GOT3 (cell line): Measurements from ENCODE around the gene ACOT13.
"Not testable (repeated sequence)": the region's sequence is repeated elsewhere in the genome, so short reads cannot be mapped to it uniquely, and the experiment has no call there.

Experiments used
- DNase-seq: peaks from one replicate; lab custom pipeline; 2025; ENCODE audit warnings: mixed read lengths; lab: John Stamatoyannopoulos, UW

ACOT13 gene

DNA sequence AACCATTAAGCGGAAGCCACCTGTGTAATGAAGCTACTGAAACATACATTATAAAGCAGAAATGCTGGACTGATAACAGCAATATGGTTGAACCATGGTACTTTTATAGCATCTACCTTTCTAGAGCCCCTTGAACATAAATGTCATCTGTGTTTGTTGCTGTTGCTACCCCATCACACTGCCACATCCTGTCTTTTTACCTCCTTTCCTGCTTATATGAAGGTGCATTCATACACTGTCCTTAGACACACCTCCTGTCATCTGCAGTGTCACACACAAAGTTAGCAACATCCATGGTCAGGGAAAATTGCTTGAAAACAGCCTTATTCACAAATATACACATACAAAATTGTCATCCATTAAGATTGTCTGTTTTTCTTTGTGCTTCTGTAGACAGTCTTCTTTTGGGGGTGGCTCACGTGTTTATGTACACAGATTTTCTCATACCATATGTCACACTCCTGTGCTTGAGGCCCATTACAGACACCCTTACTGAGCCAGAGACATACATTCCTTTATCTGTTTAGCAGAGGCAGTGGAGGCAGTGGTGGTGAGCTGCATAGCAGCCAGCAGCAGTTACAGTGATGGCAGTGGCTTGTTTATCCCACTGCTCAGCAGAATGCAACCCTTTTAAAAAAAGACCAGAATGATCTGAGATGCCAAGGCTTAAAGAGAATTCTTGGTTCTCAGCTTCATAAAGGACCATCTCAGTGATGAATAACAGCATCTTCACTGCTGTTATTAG, 26.1 kb downstream of the ACOT13 start:
- DNase-seq = no peak

DNA sequence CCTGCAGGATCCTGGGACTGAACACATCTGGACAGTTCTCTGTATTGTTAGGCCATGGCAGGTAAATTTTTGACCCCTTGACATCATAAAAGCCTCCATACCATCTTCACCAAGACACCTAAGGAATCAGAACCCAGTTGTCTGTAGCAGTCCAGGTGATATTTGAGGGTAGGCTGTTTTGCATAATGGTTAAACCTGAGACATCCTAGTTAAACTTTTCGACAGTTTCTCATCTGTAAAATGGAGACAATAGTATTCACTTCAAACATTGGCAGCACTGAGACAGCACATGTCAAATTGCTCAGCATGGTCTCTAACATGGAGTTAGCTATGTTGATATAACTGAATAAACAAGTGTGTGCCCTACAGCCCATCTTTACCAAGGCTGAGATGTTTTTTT, 27.3 kb downstream of the ACOT13 start:
- DNase-seq = no peak

DNA sequence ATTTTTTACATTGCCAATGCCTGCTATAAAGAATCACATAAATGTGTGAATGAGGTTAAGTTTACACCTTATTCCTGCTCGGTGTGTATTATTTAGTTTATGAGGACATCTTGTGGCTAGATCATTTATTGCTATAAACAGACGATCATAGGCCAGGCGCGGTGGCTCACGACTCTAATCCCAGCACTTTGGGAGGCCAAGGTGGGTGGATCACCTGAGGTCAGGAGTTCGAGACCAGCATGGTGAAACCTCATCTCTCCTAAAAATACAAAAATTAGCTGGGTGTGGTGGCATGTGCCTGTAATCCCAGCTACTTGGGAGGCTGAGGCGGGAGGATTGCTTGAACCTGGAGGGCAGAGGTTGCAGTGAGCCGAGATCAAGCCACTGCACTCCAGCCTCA, 28.8 kb downstream of the ACOT13 start:
- not testable (repeated sequence) for DNase-seq

DNA sequence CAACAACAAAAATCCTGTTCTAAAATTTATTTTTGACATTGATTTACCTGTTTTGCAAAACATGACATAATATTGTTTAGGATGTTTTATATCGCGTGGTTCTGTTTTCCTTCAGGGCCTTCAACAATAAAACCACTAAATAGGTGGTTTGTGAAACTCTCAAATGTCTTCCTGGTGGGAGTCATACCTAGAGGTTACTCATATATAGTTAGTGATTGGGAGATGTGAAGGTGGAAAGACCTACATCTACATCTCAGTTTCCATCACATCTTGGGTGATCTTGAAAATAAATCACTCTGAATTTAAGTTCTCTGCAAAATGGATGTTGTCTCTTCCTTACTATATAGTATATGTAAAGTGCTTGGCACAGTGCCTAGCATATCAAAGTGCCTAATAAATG, 29.2 kb downstream of the ACOT13 start:
- no peak for DNase-seq

DNA sequence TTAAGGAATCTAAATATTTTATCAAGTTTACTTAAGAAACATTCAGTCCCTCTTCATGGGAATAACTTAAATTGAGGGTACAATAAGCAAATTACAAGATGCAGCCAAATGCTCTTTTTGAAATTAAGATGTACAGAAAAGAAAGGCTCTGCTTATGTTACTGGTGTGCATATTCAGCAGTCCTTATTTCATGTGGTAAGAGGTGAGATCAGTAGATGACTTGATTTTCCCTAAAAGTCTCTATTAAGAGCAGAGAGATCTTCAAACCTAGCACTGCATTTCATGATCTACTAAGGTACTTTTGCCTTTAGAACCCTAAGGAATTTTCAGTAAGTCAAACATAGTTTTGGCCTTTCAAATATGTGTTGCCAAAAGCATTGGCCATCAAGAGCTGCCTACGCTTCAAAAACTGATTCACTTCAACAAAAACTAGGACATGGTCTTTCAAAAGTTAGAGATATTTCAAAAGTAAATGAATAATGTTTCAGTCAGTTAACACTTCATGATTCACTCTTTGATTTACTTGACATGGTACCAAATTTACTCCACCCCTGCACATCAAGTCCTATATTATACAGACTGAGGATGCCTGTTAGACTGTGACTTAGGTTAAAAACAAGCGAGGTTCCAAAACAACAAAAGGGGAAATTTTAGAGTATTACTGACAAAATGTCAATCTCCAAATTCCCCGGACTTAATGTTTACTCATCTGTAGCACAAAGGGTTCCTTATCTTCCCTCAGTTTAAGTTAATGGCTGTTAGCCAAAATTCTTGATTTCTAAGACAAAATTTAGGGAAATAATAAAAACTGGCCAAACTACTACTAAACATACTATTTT, 32.9 kb downstream of the ACOT13 start:
- DNase-seq = no peak

DNA sequence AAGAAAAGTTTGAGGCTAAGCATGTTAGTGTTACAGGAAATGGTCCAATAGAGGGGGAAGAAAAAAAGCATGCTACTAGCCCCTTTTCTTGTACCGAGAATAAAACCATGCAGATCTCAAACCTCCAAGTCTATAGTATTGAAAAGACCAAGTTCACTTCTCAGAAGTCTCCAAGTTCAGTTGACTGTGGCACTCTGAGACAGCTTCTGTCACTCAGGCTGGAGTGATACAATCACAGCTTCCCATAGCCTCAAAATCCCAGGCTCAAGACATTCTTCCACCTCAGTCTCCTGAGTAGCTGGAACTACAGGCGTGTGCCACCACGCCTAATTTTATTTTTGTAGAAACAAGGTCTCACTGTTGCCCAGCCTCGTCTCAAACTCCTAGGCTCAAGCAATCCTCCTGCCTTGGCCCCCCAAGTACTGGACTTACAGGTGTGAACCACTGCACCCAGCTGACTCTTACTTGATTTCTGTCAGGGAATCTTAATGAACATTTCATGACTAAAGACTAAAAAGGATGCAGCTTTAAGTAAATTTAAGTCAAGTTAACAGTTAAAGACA, 35.9 kb downstream of the ACOT13 start:
- DNase-seq = no peak

DNA sequence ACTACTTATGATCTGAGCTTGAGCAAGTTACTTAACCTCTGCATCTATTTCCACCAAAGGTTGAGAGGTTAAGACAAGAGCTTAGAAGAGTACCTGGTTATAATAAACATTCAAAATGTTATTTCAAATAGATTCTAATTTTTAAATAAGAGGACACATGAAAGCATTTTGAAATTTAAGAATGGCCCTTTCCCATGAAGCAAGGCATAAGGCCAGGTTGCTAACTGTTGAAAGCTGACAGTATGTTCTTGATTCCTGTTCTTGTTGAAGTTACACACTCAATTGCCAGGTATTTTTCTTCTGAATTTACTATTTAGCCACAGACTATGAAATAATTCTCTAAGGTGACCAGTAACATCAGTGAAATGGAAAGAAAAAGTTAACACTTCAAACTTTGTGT, 37.6 kb downstream of the ACOT13 start:
- no peak for DNase-seq

DNA sequence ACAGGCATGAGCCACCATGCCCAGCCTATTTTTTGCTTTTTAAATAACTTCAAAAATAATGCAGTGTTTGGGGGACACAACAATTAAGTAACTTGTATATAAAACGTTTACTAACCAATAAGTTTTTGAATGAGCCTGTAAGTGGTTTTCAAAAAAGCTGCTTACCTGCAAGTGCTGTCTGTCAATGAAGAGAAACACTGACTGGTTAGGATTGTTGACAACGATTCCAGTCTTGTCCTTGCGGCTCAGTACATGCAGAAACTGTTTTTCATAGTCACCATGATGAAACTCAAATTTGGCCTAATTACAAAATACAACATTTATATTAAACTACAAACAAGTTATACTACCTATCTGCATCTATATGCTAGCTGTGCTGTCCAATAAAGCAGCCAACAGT, 41.7 kb downstream of the ACOT13 start:
- no peak for DNase-seq

DNA sequence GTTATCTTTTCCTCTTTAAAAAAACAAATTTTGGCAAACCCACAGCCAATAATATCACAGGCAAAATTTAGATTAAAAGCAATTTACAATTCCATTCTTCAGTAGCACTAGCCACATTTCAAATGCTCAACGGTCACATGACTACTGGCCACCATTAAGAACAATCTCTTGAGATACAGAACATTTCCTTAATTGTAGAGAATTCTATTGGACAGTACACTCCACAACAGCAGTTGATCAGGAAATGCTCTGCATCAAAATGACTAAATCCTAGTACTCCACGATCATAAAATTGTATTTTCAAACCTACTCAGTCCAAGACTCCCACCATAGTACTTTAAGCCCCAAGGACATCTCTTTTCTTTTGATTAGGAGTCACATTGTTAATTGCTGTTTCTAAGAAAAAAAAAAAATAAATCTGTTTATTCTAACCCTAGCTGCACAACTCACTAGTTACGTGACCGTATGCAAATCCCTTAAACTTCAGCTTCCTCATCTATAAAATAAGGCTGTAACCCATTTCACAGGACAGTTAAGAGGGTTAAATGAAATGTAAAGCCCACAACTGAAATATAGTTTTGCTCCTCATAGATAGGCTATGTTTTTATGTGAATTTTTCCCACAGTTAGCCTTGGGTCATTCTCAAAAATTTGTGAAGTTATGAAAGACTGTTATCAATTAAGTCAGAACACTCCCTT, 42.3 kb downstream of the ACOT13 start:
- DNase-seq = no peak

DNA sequence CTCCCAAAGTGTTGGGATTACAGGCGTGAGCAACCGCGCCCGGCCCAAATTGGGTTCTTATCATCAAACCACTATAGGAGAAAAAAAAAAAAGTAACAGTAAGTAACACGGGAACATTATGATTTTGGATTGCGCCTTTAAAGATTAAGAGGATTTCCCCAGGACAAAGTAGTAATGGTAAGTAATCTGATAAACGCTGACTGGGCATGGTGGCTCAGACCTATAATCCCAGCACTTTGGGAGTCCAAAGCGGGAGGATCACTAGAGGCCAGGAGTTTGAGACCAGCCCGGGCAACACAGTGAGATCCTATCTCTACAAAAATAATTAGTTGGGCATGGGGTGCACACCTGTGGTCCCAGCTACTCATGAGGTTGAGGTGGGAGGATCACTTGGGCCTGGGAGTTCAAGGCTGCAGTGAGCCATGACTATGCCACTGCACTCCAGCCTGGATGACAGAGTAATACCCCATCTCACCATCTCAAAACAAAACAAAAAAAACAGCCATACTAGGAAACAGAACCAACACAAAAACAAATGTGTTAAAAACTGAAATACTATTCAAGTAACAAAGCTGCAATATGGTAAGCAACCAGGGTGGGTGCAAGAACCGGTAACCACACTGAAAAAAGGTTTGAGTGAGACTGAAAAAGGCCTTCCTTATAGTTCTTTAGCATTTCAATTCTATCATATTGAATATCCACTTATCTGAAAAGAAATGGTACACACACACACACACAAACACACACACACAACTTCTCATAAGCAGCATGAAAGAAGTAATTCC, 43.8 kb downstream of the ACOT13 start:
- DNase-seq = no peak

DNA sequence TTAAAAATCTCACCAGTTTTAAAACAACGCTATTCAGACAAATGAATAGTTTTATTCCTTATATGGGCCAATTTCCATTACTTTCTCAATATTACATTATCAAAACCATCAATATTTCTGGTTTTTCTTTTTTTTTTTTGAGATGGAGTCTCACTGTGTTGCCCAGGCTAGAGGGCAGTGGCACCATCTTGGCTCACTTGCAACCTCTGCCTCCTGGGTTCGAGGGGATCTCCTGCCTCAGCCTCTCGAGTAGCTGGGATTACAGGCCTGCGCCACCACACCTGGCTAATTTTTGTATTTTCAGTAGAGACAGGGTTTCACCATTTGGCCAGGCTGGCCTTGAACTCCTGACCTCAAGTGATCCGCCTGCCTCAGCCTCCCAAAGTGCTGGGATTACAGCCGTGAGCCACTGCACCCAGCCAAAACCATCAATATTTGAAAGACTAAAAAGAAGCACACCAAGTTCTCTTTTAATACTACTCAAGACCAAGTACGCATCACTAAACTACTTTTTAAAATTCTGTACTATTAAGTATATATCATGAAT, 49.8 kb downstream of the ACOT13 start:
- not testable (repeated sequence) for DNase-seq

DNA sequence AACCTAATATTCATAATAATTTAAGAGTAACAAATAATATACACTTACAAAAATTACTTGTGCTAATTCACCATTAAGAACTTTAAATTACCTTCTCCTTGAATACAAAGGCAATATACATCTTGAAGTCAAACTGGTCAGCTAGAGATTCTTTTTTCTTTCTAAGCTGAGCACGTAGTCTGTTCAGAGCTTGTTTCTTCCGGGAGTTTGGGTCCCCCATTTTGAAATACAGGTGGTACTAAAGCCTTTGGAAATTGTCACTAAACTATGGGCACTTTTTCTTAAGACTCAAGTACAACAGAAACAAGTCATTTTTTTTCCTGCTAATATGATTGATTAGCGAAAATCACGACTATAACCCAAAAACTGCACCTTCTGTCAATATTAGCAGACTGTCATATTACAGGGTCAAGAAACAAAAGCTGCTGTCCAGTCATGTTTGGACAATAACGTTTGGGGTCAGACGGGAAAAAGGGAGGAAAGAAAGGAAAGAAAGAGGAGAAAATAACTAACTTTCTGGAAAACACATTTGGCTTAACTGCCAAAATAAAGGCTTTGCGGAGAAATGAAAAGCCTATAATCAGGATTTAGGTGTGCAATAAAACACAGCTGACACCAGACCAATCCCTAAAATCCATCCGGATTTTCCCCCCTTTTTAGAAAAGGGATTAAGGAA, 51.7 kb downstream of the ACOT13 start:
- no peak for DNase-seq

DNA sequence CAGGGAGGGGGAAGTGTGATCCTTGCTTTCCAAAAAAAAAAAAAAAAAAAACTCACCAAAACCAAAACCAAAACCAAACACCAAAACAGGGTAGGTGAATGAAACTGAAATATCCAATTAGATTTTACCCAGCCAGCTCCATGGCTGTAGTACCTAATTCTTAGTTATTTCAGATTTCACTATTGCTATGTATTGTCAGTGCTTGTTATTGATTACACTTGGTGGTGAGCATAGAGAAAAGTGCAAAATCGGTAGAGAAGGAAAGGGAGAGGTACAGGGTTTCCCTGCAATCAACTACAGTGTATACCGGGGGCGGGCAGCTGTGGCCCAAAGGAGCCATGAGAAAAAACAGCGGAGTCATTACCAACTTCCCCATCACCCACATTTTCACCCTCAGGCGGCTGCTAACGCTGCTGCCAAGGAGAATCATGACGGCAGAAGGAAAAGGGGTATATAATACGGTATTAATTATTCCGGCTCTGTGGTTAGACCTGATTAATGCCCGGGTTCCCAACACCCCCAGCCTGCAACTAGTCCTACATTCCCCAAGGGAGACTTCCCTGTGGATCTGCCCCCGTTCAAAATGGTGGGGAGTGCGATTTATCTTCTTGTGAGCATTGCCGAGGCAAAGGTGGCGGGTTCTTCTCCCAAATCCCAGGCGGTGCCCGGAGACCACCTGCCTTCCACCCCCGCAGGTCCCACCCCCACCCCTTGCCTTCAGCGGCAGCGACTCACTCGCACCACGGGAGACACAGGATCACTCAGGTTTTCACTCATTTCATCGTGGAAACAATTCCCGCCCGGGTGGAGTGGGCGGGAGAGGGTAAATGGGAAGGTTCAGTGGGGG, 52.5 kb downstream of the ACOT13 start, which contains the start of gene C6orf62:
TSS of gene C6orf62 (minus strand) at position 30 of the 847 bp plus-strand sequence. CDS start 486 bp downstream, outside the sequence.
- DNase-seq = no peak

DNA sequence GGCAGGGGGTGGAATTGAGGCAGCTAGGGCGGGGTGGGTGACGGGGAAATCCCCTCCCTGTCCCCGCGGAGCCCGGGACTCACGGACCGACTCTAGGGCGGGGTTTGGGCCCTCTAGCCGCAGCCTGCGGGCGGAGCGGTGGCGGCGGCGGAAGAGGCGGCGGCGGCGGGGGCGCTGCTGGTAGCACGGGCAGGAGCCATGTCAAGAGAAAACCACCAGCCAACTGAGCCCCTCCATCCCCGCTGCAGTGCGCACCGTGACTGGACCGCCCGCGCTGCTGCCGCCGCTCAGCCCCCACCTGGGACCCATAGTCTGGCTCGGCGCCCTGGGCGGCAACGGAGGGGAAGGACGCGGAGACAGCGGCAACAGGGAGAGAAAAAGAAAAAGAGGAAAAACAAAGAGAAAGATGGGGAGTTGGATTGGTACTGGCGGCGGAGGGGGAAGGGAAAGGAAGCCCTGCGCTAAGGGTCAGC, 53.3 kb downstream of the ACOT13 start:
- no peak for DNase-seq

DNA sequence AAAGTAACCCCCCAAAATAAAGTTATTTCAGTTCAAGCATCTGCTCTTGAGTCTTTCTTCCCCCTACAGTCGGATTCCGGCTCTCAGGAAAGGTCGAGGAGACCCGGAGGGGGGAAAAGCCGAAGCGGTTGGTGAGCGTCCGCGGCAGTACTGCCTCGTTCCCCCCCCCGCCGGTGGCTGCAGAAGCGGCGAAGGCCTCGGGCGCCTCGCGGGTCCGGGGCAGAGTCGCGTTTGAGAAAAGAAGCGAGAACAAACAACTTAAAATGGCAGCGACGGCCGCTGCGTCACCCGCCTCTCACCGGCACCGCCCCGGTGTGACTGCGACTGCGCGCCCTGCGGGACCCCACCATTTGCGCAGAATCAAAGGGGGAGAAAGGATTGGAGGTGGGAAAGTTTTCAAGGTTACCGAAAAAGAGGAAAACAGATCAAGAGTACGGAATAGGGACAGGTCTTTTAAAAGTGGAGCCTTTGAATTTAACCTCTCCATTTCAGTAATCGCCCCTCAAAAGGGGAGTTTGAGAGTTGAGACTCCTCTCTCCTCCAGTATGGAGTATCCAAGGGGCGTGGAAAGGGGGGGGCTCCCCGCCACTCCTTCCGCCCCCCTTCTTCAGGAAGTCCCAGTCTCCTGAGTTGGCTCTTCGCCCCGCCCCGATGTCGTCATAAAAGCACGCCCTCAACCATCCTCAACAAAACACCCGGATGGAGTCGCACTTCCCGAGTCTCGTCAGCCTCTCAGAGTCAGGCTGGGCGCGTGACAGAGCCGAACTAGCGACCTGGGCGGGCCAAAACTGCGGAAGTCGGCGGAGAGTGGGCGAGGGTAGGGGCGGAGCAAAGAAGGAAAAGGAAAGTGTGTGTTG, 54.0 kb downstream of the ACOT13 start:
- DNase-seq = peak; percentile 98

DNA sequence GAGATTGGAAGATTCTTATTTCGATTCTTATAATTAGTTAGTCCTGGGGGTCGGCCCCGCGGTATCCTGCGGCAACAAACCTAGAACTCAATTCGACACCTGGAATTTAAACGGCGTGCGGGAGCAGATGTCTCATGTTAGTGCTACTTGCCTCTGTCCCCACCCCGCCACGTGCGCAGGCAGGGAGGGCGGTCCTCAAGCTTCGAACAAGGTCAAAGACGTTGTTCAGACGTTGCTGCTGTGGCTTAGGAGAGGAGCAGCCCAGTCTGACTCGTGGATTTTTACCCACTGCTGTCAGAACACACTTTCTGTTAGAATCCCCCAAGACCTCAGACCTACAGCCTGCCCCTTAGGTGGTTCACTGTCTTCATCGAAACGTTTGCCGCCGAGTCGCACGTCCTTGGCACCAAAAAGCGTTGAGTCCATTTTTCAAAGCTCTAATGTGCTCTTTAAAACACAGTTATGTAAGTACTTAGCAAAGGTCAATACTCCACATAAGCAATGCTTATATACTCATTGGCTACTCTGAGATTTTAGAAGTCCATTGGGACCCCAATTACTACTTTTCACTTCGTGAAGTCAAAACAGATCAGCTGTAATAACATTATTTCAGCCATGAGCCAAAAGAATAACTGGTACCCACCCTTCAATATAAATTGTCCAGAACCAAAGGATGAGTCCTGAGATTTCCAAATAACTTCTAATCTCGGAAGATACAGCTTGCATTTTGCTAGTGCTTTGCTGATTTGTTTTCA, 54.8 kb downstream of the ACOT13 start:
- DNase-seq = no peak

DNA sequence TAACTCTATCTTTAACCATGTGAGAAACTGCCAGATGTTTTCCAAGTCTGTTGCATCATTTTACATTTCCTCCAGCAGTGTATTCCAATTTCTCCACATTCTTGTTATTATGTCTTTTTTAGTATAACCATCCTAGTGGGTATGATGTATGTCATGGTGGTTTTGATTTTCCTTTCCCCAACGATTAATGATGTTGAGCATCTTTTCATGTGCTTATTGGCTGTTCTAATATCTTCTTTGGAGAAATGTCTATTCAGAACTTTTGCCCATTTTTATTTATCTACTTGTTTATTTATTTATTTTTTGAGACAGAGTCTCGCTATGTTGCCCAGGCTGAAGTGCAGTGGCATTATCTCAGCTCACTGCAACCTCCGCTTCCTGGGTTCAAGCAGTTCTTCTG, 56.4 kb downstream of the ACOT13 start:
- no peak for DNase-seq

DNA sequence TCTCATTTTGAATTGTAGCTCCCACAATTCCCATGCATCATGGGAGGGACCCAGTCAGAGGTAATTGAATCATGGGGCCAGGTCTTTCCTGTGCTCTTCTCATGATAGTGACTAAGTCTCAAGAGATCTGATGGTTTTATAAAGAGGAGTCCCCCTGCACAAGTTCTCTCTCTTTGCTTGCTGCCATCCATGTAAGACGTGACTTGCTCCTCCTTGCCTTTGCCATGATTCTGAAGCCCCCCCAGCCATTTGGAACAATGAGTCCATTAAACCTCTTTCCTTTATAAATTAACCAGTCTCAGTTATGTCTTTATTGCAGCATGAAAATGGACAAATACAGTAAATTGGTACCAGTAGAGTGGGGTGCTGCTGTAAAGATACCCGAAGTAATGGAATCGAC, 63.8 kb downstream of the ACOT13 start:
- DNase-seq = not testable (repeated sequence)
